BLaER1 (cell line): ENCODE measurements around the gene CLSTN2.

Source experiments
- H3K27ac ChIP-seq: shearing (Covaris generic); formaldehyde crosslinking; 2 replicates; pipeline ENCODE4 v1.8.1; 2022
- H3K27me3 ChIP-seq: shearing (Covaris generic); formaldehyde crosslinking; 2 replicates; pipeline ENCODE4 v1.8.1; 2022
- H3K36me3 ChIP-seq: shearing (Covaris generic); formaldehyde crosslinking; 2 replicates; pipeline ENCODE4 v1.8.1; 2022
- H3K4me1 ChIP-seq: shearing (Covaris generic); formaldehyde crosslinking; 2 replicates; pipeline ENCODE4 v1.8.1; 2022
- H3K4me2 ChIP-seq: shearing (Covaris generic); formaldehyde crosslinking; 2 replicates; pipeline ENCODE4 v1.8.1; 2022
- H3K4me3 ChIP-seq: shearing (Covaris generic); formaldehyde crosslinking; 2 replicates; pipeline ENCODE4 v1.8.1; 2022
- H3K9ac ChIP-seq: shearing (Covaris generic); formaldehyde crosslinking; 2 replicates; pipeline ENCODE4 v1.8.1; 2022
- H3K9me3 ChIP-seq: shearing (Covaris generic); formaldehyde crosslinking; 2 replicates; pipeline ENCODE4 v1.8.1; 2022
- H4K20me1 ChIP-seq: shearing (Covaris generic); formaldehyde crosslinking; 2 replicates; pipeline ENCODE4 v1.8.1; 2022
- Cebpa-rat ChIP-seq: shearing (Covaris generic); IDR thresholded peaks from 2 replicates; pipeline ENCODE4 v1.8.1; 2022

Gene CLSTN2

GRCh38 chr3:140176526-140176925 is 241.5 kb downstream of the CLSTN2 start:
- no peaks in the 10 kb centered on the region for H4K20me1 ChIP-seq
- H3K4me1 ChIP-seq = no peaks in the 10 kb centered on the region
- H3K36me3 ChIP-seq = no peaks in the 10 kb centered on the region
- TF ChIP-seq Cebpa-rat = no peak
- H3K27ac ChIP-seq = no peak overlapping the region
- no peaks in the 10 kb centered on the region for H3K27me3 ChIP-seq
- no peak overlapping the region for H3K4me3 ChIP-seq
- no peak overlapping the region for H3K4me2 ChIP-seq
- no peaks in the 10 kb centered on the region for H3K9me3 ChIP-seq
- no peak overlapping the region for H3K9ac ChIP-seq

GRCh38 chr3:140177943-140178342 is 243.0 kb downstream of the CLSTN2 start:
- Histone ChIP-seq H3K4me1 (no peaks in the 10 kb centered on the region), H3K27me3 (no peaks in the 10 kb centered on the region), H3K4me3 (no peak overlapping the region), H3K9ac (no peak overlapping the region), H3K4me2 (no peak overlapping the region), H3K9me3 (no peaks in the 10 kb centered on the region), H4K20me1 (no peaks in the 10 kb centered on the region), H3K27ac (no peak overlapping the region), H3K36me3 (no peaks in the 10 kb centered on the region)
- TF ChIP-seq Cebpa-rat = no peak

GRCh38 chr3:140178482-140178881 is 243.5 kb downstream of the CLSTN2 start:
- no peaks in the 10 kb centered on the region for H3K36me3 ChIP-seq
- no peaks in the 10 kb centered on the region for H3K27me3 ChIP-seq
- no peak overlapping the region for H3K4me3 ChIP-seq
- no peaks in the 10 kb centered on the region for H3K9me3 ChIP-seq
- no peak overlapping the region for H3K27ac ChIP-seq
- H3K9ac ChIP-seq = no peak overlapping the region
- no peaks in the 10 kb centered on the region for H3K4me1 ChIP-seq
- no peak overlapping the region for H3K4me2 ChIP-seq
- TF ChIP-seq Cebpa-rat = no peak
- no peaks in the 10 kb centered on the region for H4K20me1 ChIP-seq

DNA sequence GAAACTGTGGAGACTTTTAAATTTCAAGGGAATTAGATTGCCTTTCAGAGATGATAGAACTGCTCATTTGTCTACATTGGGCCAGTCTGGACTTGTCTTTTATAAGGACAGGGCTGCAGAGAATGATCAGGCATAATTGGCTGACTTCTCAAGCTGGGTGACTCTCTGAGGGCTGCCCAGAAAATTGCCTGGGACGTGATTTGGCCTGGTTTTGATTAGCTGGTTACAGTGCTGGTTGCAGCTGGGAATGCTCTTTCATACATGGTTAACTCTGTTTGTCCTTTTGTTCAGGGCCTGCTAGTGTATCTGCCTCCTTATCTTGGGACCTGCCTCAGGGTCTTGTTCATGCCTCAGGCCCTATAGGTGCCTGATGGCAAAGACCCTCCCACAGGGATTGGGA is 245.6 kb downstream of the CLSTN2 start:
- Histone ChIP-seq H3K27me3 (no peaks in the 10 kb centered on the region), H3K36me3 (no peaks in the 10 kb centered on the region), H3K4me1 (no peaks in the 10 kb centered on the region), H3K4me2 (no peak overlapping the region), H3K4me3 (no peak overlapping the region), H4K20me1 (no peaks in the 10 kb centered on the region), H3K9me3 (no peaks in the 10 kb centered on the region), H3K9ac (no peak overlapping the region), H3K27ac (no peak overlapping the region)
- no peak for TF ChIP-seq Cebpa-rat

DNA sequence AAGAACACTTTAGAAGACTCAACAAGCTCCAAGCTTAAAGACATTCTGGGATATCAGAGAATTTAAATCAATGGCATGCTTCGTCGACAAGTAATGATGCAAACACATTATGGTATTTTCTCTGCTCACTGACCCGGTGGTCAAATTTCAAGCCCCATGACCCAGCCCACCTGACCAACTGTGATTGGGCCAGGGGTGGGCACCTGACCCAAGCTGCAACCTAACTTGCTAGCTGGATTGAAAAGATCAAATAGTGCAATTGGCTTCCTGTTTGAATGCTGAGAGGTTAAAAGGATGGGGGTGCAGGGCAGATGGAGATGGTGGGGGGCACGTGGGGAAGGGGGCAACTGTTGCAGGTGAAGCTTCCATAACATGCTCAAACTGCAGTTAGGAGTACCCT is 250.4 kb downstream of the CLSTN2 start:
- Histone ChIP-seq H3K27ac (no peak overlapping the region), H4K20me1 (no peaks in the 10 kb centered on the region), H3K4me1 (no peaks in the 10 kb centered on the region), H3K4me3 (no peak overlapping the region), H3K9me3 (no peaks in the 10 kb centered on the region), H3K4me2 (no peak overlapping the region), H3K36me3 (no peaks in the 10 kb centered on the region), H3K9ac (no peak overlapping the region), H3K27me3 (no peaks in the 10 kb centered on the region)
- no peak for TF ChIP-seq Cebpa-rat

- Histone ChIP-seq H3K4me1 (no peaks in the 10 kb centered on the region), H3K27ac (no peak overlapping the region), H3K4me2 (no peak overlapping the region), H4K20me1 (no peaks in the 10 kb centered on the region), H3K9me3 (no peaks in the 10 kb centered on the region), H3K4me3 (no peak overlapping the region), H3K27me3 (no peaks in the 10 kb centered on the region), H3K9ac (no peak overlapping the region), H3K36me3 (no peaks in the 10 kb centered on the region)
- TF ChIP-seq Cebpa-rat = no peak
These were observed 251.5 kb downstream of the CLSTN2 start for GRCh38 chr3:140186421-140186920.

DNA sequence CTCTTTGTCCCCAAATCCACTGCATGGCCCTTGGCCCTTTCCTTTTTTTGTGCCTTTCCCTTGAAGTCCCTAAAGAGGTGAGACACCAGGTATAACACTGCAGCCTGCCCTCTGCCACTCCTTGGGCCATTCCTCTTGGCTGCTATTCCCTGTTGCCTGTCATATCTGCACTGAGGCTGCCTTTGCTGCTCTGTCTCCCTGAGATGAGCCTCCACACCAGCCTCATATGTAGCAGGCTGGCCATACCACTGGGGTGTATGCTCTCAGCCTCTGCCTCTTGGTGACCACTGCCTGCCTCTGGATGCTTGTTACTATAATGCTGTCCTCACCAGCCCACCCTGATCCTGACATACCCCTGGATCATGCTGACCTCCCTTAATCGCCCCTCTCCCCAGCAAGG is 252.0 kb downstream of the CLSTN2 start:
- Histone ChIP-seq H3K4me3 (no peak overlapping the region), H3K4me1 (no peaks in the 10 kb centered on the region), H4K20me1 (no peaks in the 10 kb centered on the region), H3K9ac (no peak overlapping the region), H3K9me3 (no peaks in the 10 kb centered on the region), H3K36me3 (no peaks in the 10 kb centered on the region), H3K27me3 (no peaks in the 10 kb centered on the region), H3K4me2 (no peak overlapping the region), H3K27ac (no peak overlapping the region)
- TF ChIP-seq Cebpa-rat = no peak

DNA sequence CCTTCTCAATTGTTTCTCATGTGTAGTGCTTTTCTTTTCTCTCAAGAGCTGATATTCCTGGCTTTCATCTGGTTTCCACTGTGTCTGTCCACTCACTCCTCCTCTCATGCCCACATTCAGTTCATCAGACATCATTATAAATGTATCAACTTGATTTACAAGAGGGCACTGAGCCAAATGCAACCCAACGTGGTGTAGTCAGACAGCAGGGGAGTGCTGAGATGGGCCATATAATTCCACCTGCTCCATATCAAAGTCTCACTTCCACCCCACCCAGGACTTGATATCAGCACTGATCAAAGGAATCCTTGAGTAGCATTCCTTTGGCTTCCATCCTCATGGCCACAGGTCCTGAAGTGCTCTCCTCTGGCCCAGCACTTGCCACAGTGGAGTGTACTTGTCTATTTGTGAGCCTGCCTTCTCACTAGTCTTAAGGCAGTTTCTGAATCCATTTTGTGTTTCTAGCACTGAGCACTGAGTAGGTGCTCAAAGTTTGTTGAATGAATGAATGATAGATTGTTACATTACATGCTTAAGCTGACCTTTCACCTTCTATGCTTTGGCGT is 252.8 kb downstream of the CLSTN2 start:
- TF ChIP-seq Cebpa-rat = no peak
- Histone ChIP-seq H3K9ac (no peak overlapping the region), H3K4me3 (no peak overlapping the region), H3K27ac (no peak overlapping the region), H4K20me1 (no peaks in the 10 kb centered on the region), H3K36me3 (no peaks in the 10 kb centered on the region), H3K4me2 (no peak overlapping the region), H3K27me3 (no peaks in the 10 kb centered on the region), H3K9me3 (no peaks in the 10 kb centered on the region), H3K4me1 (no peaks in the 10 kb centered on the region)

GRCh38 chr3:140188285-140188684 is 253.3 kb downstream of the CLSTN2 start:
- no peak overlapping the region for H3K9ac ChIP-seq
- H4K20me1 ChIP-seq = no peaks in the 10 kb centered on the region
- no peak overlapping the region for H3K27ac ChIP-seq
- TF ChIP-seq Cebpa-rat = no peak
- H3K4me3 ChIP-seq = no peak overlapping the region
- no peaks in the 10 kb centered on the region for H3K9me3 ChIP-seq
- no peaks in the 10 kb centered on the region for H3K36me3 ChIP-seq
- no peaks in the 10 kb centered on the region for H3K27me3 ChIP-seq
- no peaks in the 10 kb centered on the region for H3K4me1 ChIP-seq
- no peak overlapping the region for H3K4me2 ChIP-seq

DNA sequence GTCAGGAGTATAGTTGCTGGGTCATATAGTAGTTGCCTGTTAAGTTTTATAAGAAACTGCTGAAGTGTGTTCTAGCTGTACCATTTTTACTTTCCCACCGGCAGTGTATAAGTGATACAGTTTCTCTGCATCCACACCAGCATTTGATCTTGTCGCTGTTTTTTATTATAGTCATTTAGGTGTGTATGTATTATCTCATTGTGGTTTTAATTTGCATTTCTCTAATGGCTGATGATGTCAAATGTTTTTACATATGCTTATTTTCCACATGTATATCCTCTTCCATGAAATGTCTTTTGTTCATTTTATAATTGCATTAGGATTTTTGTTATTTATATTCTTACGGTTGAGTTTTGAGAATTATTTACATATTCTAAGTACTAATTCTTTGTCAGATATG is 254.3 kb downstream of the CLSTN2 start:
- no peaks in the 10 kb centered on the region for H3K36me3 ChIP-seq
- no peaks in the 10 kb centered on the region for H4K20me1 ChIP-seq
- H3K4me3 ChIP-seq = no peak overlapping the region

GRCh38 chr3:140189976-140190375 is 255.0 kb downstream of the CLSTN2 start:
- Histone ChIP-seq H3K4me2 (no peak overlapping the region), H3K4me3 (no peak overlapping the region), H3K36me3 (no peaks in the 10 kb centered on the region), H3K27me3 (no peaks in the 10 kb centered on the region), H4K20me1 (no peaks in the 10 kb centered on the region), H3K27ac (no peak overlapping the region), H3K9ac (no peak overlapping the region), H3K4me1 (no peaks in the 10 kb centered on the region), H3K9me3 (no peaks in the 10 kb centered on the region)
- TF ChIP-seq Cebpa-rat = no peak

More for the DNA sequence above, 254.3 kb downstream of the CLSTN2 start:
- Histone ChIP-seq H3K4me2 (no peak overlapping the region), H3K27me3 (no peaks in the 10 kb centered on the region), H3K27ac (no peak overlapping the region), H3K9me3 (no peaks in the 10 kb centered on the region), H3K9ac (no peak overlapping the region), H3K4me1 (no peaks in the 10 kb centered on the region)
- TF ChIP-seq Cebpa-rat = no peak
